GM12891 (cell line): ENCODE data around the gene TACR2.

ENCODE experiments used
- DNase-seq: peaks from one replicate; pipeline ENCODE4 v3.0.0; 2011; ENCODE audit warnings: low spot score; ENCODE audit not compliant: insufficient read length
- FAIRE-seq: peaks from 2 replicates; lab custom pipeline; 2011; peaks lifted over from hg19 to GRCh38; lab: Jason Lieb, UNC
- PAX5 ChIP-seq: IDR thresholded peaks from 2 replicates; pipeline ENCODE4 v1.6.1; 2011; ENCODE audit warnings: low read length, moderate library complexity, mild to moderate bottlenecking; ENCODE audit not compliant: insufficient read depth, severe bottlenecking
- POLR2A ChIP-seq: IDR thresholded peaks from 2 replicates; pipeline ENCODE4 v1.6.1; 2011; ENCODE audit warnings: low read depth, low read length, control low read depth
- POLR2AphosphoS5 ChIP-seq: IDR thresholded peaks from 2 replicates; pipeline ENCODE4 v1.6.1; 2011; ENCODE audit warnings: low read depth, low read length, control low read depth
- POU2F2 ChIP-seq: IDR thresholded peaks from 2 replicates; pipeline ENCODE4 v1.6.1; 2011; ENCODE audit warnings: low read depth, mild to moderate bottlenecking, control low read depth, low read length, moderate library complexity
- SPI1 ChIP-seq: IDR thresholded peaks from 2 replicates; pipeline ENCODE4 v1.6.1; 2011; ENCODE audit warnings: low read depth, low read length, control low read depth
- TAF1 ChIP-seq: IDR thresholded peaks from 2 replicates; pipeline ENCODE4 v1.6.1; 2011; ENCODE audit warnings: low read depth, low read length, control low read depth

TACR2 gene

DNA sequence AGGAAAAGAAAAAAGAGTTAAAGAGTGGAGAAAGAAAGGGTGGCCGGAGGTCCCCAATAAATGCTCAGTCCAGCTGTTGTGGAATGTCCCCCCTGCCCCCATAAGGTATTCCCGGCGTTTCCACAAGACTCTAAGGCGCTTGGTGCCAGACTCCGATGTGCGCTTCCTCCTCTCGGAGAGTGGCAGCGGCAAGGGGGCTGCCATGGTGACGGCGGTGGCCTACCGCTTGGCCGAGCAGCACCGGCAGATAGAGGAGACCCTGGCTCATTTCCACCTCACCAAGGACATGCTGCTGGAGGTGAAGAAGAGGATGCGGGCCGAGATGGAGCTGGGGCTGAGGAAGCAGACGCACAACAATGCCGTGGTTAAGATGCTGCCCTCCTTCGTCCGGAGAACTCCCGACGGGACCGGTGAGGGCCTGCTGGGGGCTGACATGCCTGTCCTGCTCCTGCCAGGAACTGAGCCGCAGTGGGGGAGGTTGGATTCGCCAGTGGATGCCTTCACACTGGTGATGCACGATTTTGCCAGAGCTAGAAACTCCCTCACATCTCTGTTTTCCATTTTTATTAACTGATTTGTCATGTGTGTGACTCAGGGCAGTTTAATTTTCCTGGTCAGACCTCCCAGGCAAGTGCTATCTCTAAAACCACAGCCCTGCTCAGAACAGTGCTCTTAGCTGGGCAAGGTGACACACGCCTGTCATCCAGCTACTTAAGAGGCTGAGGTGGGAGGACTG, 34.2 kb downstream of the TACR2 start:
- FAIRE-seq: no peak
- DNase-seq: no peak
- no peak for TF ChIP-seq POU2F2
- no peak for TF ChIP-seq SPI1
- TF ChIP-seq PAX5: no peak
- TF ChIP-seq POLR2AphosphoS5: no peak
- no peak for TF ChIP-seq TAF1
- TF ChIP-seq POLR2A: no peak

DNA sequence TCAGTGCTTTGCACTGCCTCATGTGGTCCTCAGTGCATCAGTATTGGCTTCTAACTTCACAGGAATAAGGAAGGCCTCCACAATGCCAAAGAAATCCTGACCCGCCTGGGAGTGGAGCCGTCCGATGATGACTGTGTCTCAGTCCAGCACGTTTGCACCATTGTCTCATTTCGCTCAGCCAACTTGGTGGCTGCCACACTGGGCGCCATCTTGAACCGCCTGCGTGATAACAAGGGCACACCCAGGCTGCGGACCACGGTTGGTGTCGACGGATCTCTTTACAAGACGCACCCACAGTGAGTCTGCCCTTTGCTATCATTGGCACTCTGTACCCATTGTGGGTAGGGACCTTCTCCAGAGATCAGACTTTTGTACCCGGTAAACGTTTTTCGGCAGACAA, 36.9 kb downstream of the TACR2 start:
- TF ChIP-seq POLR2AphosphoS5 (no peak), SPI1 (no peak), PAX5 (no peak), TAF1 (no peak), POLR2A (no peak), POU2F2 (no peak)
- FAIRE-seq: no peak
- DNase-seq: no peak

DNA sequence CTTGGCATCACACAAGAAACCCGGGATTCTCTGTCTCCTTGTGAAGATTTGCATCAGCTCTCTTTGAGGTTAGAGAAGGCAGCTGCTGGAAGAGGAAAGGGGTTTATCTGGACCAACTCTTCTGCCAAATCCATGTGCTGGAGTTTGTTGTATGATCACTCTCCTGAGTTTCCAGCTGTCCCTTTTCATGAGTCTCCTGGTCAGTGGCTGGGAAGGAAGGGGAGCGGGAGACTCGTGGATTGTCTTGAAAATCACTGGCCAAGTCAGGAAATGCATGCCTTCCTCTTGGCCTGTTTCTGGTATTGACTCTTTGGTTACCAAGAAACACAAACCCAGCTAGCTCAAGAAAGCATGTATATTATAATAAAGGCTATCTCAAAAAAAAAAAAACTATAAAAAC, 38.8 kb downstream of the TACR2 start:
- TF ChIP-seq POU2F2 (no peak), TAF1 (no peak), SPI1 (no peak), PAX5 (no peak), POLR2AphosphoS5 (no peak), POLR2A (no peak)
- no peak for FAIRE-seq
- DNase-seq: no peak

DNA sequence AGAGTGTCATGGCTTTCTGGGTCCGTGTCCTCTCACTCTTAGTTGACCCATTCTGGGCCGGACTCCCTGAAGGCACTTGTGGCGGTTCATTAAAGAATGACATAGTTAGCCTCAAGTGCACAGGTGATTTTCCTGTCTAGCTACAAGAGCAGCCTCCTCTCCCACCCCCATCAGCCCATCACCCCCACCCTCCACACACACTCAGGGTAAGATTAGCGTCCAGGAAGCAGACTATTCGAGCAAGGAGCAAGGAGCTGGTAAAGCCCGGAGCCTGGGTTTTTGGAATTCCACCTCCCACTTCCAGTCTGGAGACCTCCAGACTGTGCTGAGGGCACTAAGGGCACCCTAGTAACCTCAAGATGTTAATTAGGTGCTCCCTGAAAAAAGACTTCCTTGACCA, 39.5 kb downstream of the TACR2 start:
- TF ChIP-seq POLR2A (no peak), SPI1 (no peak), TAF1 (no peak), POU2F2 (no peak), PAX5 (no peak)
- DNase-seq (no peak), FAIRE-seq (no peak)

DNA sequence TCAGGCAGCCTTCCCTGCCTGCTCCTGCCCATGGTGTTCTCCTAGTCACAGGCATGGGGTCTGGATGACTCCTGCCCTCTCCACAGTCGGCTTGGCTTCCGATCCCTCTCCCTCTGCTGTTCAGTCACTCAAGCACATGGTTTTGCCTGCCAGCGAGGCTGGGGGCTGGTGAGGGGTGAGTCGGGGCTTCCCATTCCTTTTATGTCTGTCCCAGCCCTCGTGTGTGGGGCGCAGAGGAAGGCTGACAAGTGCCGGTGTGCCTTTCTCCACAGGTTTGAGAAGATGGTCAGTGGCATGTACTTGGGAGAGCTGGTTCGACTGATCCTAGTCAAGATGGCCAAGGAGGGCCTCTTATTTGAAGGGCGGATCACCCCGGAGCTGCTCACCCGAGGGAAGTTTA, 40.1 kb downstream of the TACR2 start:
- TF ChIP-seq POLR2A (no peak), POLR2AphosphoS5 (no peak), PAX5 (no peak), POU2F2 (no peak), SPI1 (no peak), TAF1 (no peak)
- FAIRE-seq (no peak), DNase-seq (no peak)

DNA sequence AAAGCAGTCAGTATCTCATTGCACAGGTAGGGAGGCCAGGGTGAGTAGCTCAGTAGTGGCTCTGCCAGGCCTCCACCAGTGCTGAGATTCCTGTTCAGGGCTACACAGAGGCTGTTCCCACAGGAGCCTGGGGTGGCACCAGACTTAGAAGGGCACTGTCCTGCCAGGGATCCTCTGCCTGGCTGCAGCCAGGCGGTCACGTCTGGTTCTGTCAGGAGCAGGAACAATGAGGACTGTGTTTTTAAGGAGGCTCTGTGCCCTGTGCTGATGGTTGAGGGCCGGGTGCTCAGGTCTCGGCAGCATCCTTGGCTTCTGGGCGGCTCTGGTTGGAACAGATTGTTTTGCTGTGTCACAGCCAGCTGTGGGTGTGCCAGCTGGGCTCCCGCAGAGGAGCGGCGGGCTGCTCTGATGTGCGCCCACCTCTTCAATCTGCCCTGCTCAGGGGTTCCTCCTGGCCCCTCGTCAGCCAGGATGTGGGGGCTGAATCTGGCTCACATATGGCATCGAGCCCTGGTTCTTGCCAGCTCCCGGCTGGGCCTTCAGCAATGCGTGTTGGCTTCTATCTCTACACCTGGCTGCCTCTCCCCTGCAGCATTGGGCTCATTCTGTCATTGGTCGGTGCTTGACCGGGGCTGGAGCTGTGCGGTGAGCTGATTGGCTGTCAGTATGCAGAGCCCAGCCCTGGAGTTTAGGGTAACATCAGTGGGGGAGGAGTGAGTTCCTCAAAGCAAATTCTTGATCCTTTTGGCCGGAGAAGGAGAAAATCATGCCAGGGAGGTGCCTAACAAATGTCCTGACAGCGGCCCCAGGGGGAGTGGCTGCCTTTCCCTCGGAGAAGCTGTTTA, 41.2 kb downstream of the TACR2 start:
- DNase-seq: no peak
- TF ChIP-seq POLR2AphosphoS5 (no peak), TAF1 (no peak), POLR2A (no peak), SPI1 (no peak), PAX5 (no peak), POU2F2 (no peak)
- FAIRE-seq: no peak

DNA sequence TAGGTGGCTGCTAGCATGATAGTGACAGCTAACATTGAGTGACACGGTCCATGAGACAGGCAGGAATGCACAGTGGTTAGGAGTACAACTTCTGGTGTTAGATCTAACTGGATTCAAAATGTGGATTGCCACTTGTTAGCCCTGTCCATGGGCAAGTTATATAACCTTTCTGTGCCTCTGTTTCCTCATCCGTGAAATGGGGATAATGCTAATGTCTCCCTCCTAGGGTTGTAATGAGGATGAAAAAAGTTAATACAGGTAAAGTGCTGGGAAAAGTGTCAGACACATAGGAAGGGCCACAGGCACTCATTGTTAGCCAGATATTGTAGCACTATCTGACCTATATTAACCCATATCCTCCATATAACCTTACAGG, 41.8 kb downstream of the TACR2 start:
- DNase-seq: no peak
- no peak for FAIRE-seq
- TF ChIP-seq PAX5: no peak
- no peak for TF ChIP-seq SPI1
- TF ChIP-seq POLR2AphosphoS5: no peak
- no peak for TF ChIP-seq TAF1
- TF ChIP-seq POLR2A: no peak
- TF ChIP-seq POU2F2: no peak

DNA sequence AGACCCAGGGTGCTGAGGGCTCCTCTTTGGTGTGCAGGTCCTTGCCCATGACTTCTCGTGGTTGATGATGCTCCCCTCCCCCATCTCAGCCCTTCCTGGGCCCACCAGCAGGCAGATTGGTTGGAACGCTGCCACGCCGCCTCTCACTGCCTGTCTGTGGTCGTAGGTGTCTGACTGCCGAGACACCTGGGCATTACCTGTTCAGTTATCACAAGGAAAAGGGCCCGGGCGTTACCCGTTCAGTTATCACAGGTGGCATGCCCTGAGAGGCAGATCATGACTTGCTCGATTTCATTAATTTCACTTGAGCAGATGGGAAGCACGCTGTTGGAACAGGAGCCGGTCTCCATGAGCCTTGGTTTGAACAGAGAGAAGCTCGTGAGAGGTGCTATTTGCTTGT, 42.5 kb downstream of the TACR2 start:
- no peak for DNase-seq
- FAIRE-seq: no peak
- no peak for TF ChIP-seq POLR2A
- TF ChIP-seq POU2F2: no peak
- TF ChIP-seq PAX5: no peak
- no peak for TF ChIP-seq TAF1
- TF ChIP-seq POLR2AphosphoS5: no peak
- TF ChIP-seq SPI1: no peak

DNA sequence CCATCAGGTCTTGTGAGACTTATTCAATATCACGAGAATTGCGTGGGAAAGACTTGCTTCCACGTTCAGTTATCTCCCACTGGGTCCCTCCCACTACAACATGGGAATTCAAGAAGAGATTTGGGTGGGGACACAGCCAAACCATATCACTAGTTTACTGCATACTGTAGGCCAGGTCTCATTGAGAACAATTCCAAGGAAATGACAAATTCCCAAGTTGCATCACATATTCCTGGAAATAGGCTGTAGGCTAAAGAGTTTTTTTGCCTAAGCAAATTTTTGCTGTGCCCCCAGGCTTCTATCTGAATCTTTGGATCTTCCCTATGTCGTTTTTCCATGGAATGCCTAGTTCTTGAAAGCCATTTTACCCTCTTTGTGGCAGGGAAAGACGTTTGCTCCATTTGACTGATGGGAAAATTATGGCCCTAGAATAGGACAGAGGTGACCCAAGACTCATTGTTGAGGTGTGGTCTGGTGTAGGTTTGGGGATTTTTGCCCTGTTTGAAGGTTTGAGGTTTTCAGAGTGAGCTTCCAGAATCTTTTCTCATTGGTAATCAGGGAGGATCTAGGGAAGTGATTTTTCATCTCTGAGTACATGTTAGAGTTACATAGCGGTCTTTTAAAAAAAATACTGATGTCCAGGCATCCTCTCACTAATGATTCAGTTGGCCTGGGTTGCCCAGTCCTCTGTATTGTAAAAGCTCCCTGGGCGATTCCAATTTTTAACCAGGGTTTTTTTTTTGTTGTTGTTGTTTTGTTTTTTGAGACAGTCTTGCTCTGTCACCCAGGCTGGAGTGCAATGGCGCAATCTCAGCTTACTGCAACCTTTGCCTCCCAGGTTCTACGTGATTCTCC, 44.4 kb downstream of the TACR2 start:
- DNase-seq (no peak), FAIRE-seq (no peak)

More for the DNA sequence above, 44.4 kb downstream of the TACR2 start:
- TF ChIP-seq TAF1 (no peak), PAX5 (no peak), POLR2A (no peak), POLR2AphosphoS5 (no peak), SPI1 (no peak), POU2F2 (no peak)
